CD4-positive, alpha-beta T cell (primary cell): Measurements from ENCODE around the gene MIS18A. TPM values are rescaled to one million over a fixed set of nuclear protein-coding genes. Genes with fewer than 3 reads are reported as not detected.

ENCODE experiments used
- ATAC-seq: fragments of 200-7000 bp; cut with Tn5 transposase; one replicate; pipeline ENCODE4 v1.10.0; 2022; ENCODE audit warnings: mild to moderate bottlenecking; ENCODE audit not compliant: poor library complexity
- CTCF ChIA-PET: fragments of 350-600 bp; sonication (Branson Sonifier 250); formaldehyde crosslinking; loops from one replicate; lab custom pipeline; 2021; ENCODE audit warnings: antibody characterized with exemption, inconsistent platforms; lab: Charles Lee
- POLR2A ChIA-PET: fragments of 350-600 bp; sonication (Branson Sonifier 250); formaldehyde crosslinking; loops from one replicate; lab custom pipeline; 2021; ENCODE audit warnings: antibody characterized with exemption, inconsistent platforms; lab: Charles Lee
- DNase-seq, 14 experiments: peaks; one replicate each; pipeline ENCODE4 v3.0.0-alpha.2; 2013 to 2020; ENCODE audit warnings: mixed read lengths in 2 of 14
- H3K27ac ChIP-seq, 2 donors: one replicate each; pipeline versions ENCODE4 v1.5.1 to v1.7.0; 2013; ENCODE audit warnings: low read length in 2 of 2, low read depth in 1 of 2, mild to moderate bottlenecking in 1 of 2
- H3K27me3 ChIP-seq, 2 experiments: 1 replicate in 1 of 2; 2 replicates in 1 of 2; pipeline versions ENCODE4 v1.6.1 to v1.7.0; 2013; ENCODE audit warnings: low read length in 2 of 2, control low read depth in 1 of 2, mild to moderate bottlenecking in 1 of 2, moderate library complexity in 1 of 2; ENCODE audit not compliant: insufficient read depth in 2 of 2, control insufficient read depth in 1 of 2
- H3K36me3 ChIP-seq: one replicate; pipeline ENCODE4 v1.6.1; 2013; ENCODE audit warnings: low read length, control low read depth; ENCODE audit not compliant: insufficient read depth
- H3K4me1 ChIP-seq: one replicate; pipeline ENCODE4 v1.6.1; 2013; ENCODE audit warnings: low read length, control low read depth; ENCODE audit not compliant: insufficient read depth
- H3K4me3 ChIP-seq: one replicate; pipeline ENCODE4 v1.5.1; 2013; ENCODE audit warnings: mild to moderate bottlenecking, low read length, moderate library complexity
- H3K9me3 ChIP-seq, 2 experiments: 1 replicate in 1 of 2; 2 replicates in 1 of 2; pipeline versions ENCODE4 v1.6.1 to v1.7.0; 2013; ENCODE audit warnings: low read length in 2 of 2, mild to moderate bottlenecking in 2 of 2, control low read depth in 1 of 2, moderate library complexity in 1 of 2; ENCODE audit not compliant: control insufficient read depth in 1 of 2, insufficient read depth in 1 of 2
- H3K27ac Mint-ChIP-seq: one replicate; pipeline ENCODE4 v1.8.0; 2020; ENCODE audit warnings: mixed read lengths
- H3K27me3 Mint-ChIP-seq: one replicate; pipeline ENCODE4 v1.8.0; 2021; ENCODE audit warnings: mixed read lengths
- H3K36me3 Mint-ChIP-seq: one replicate; pipeline ENCODE4 v1.8.0; 2021; ENCODE audit warnings: low read depth, mixed read lengths
- H3K4me1 Mint-ChIP-seq: one replicate; pipeline ENCODE4 v1.8.0; 2021; ENCODE audit warnings: low read depth, mixed read lengths
- H3K4me3 Mint-ChIP-seq: one replicate; pipeline ENCODE4 v1.8.0; 2020; ENCODE audit warnings: mild to moderate bottlenecking, mixed read lengths
- H3K9me3 Mint-ChIP-seq: one replicate; pipeline ENCODE4 v1.8.0; 2020; ENCODE audit warnings: mixed read lengths
- CTCF ChIP-seq: fragments of 200-600 bp; IDR thresholded peaks from one replicate; pipeline ENCODE4 v1.8.0; 2022; ENCODE audit warnings: antibody characterized with exemption, mild to moderate bottlenecking
- intact Hi-C, 2 experiments: fragments of 100-400 bp; cut with DNase I in 1 of 2; cut with micrococcal nuclease in 1 of 2; formaldehyde crosslinking; loops; one replicate each; pipeline versions ENCODE4 v1.15.1 to v1.9.0; 2023 to 2025; cut with DNase I, micrococcal nuclease
- total RNA-seq, 174 experiments: library from RNA in 2 of 174; stranded (reverse) in 2 of 174; gene quantifications; one replicate each; pipeline ENCODE4 v1.2.3 and lab custom pipeline; 2021 to 2026

MIS18A gene
- total RNA-seq, 2 experiments from 2014 or later, result 2.7 to 3.0 TPM

- Mint-ChIP-seq H3K9me3 (peaks cover 4% of the 10 kb centered on the region), H3K4me3 (no peak overlapping the region), H3K4me1 (no peaks in the 10 kb centered on the region), H3K27ac (no peak overlapping the region), H3K36me3 (no peaks in the 10 kb centered on the region), H3K27me3 (peaks cover 45% of the 10 kb centered on the region)
- Histone ChIP-seq H3K27ac (no peak overlapping the region), H3K9me3 (peaks cover 0 to 5% of the 10 kb centered on the region in 2 experiments), H3K27me3 (peaks cover 0 to 8% of the 10 kb centered on the region in 2 experiments), H3K36me3 (no peaks in the 10 kb centered on the region), H3K4me1 (no peaks in the 10 kb centered on the region), H3K4me3 (no peak overlapping the region)
- TF ChIP-seq CTCF, result no peak
- DNase-seq (no peak), ATAC-seq (no peak)
- CTCF ChIA-PET, result no interaction called here
- POLR2A ChIA-PET, result no interaction called here
- intact Hi-C loops, result no loop called here
These were observed 25.6 kb downstream of the MIS18A start for GRCh38 chr21:32253215-32253641.

- peaks cover 4% of the 10 kb centered on the region for H3K9me3 Mint-ChIP-seq
- H3K27me3 ChIP-seq, result peaks cover 0 to 8% of the 10 kb centered on the region in 2 experiments
- H3K4me3 Mint-ChIP-seq, result no peak overlapping the region
- ChIA-PET POLR2A (no interaction called here), CTCF (no interaction called here)
- H3K9me3 ChIP-seq, result peaks cover 0 to 5% of the 10 kb centered on the region in 2 experiments
- H3K36me3 Mint-ChIP-seq, result no peaks in the 10 kb centered on the region
- no peak for ATAC-seq
- no peaks in the 10 kb centered on the region for H3K4me1 Mint-ChIP-seq
- H3K27me3 Mint-ChIP-seq, result peaks cover 50% of the 10 kb centered on the region
- DNase-seq, result no peak
- H3K4me3 ChIP-seq, result no peak overlapping the region
- intact Hi-C loops, result no loop called here
- no peaks in the 10 kb centered on the region for H3K36me3 ChIP-seq
- TF ChIP-seq CTCF, result no peak
- no peaks in the 10 kb centered on the region for H3K4me1 ChIP-seq
- H3K27ac Mint-ChIP-seq, result no peak overlapping the region
- H3K27ac ChIP-seq, result no peak overlapping the region
These were observed 26.7 kb downstream of the MIS18A start for GRCh38 chr21:32252136-32252535.

- DNase-seq (no peak), ATAC-seq (no peak)
- Histone ChIP-seq H3K4me3 (no peak overlapping the region), H3K27ac (no peak overlapping the region), H3K27me3 (peaks cover 0 to 8% of the 10 kb centered on the region in 2 experiments), H3K9me3 (peaks cover 0 to 5% of the 10 kb centered on the region in 2 experiments), H3K4me1 (no peaks in the 10 kb centered on the region), H3K36me3 (no peaks in the 10 kb centered on the region)
- peaks cover 4% of the 10 kb centered on the region for H3K9me3 Mint-ChIP-seq
- POLR2A ChIA-PET, result no interaction called here
- intact Hi-C loops, result no loop called here
- peaks cover 39% of the 10 kb centered on the region for H3K27me3 Mint-ChIP-seq
- H3K27ac Mint-ChIP-seq, result no peak overlapping the region
- CTCF ChIA-PET, result interaction anchor here (0.6 kb wide), 1 partner anchor 270 kb away, joined by 4 read pairs; no protein-coding TSS in a partner anchor
- no peak overlapping the region for H3K4me3 Mint-ChIP-seq
- no peak for TF ChIP-seq CTCF
- no peaks in the 10 kb centered on the region for H3K36me3 Mint-ChIP-seq
- H3K4me1 Mint-ChIP-seq, result no peaks in the 10 kb centered on the region
These were observed 29.2 kb downstream of the MIS18A start for GRCh38 chr21:32249511-32250280.
